ENCODE results near the gene UPK2.

The UPK2 gene

GRCh38 chr11:118918128-118918685 lies 37.9 kb upstream of the UPK2 start:
- no peak for TF ChIP-seq CTCF (conservative IDR thresholded peaks at IDR 0.05; ENCODE audit: control insufficient read depth, insufficient read depth, low read depth, low read length)
- peak overlapping the region; percentile 33 for H3K4me3 ChIP-seq (ENCODE audit: control insufficient read depth, low read depth, low read length)
- DNase-seq (ENCODE audit: low read depth), result peak; percentile 95

GRCh38 chr11:118918686-118919280 lies 37.3 kb upstream of the UPK2 start:
- peak overlapping the region; percentile 25 for H3K4me3 ChIP-seq (ENCODE audit: control insufficient read depth, low read depth, low read length)
- DNase-seq (ENCODE audit: low read depth), result peak; percentile 54
- no peak for TF ChIP-seq CTCF (conservative IDR thresholded peaks at IDR 0.05; ENCODE audit: control insufficient read depth, insufficient read depth, low read depth, low read length)

- peak overlapping the region; percentile 97 for H3K4me3 ChIP-seq (ENCODE audit: control insufficient read depth, low read depth, low read length)
- peak; percentile 95 for DNase-seq (ENCODE audit: low read depth)
- TF ChIP-seq CTCF (conservative IDR thresholded peaks at IDR 0.05; ENCODE audit: control insufficient read depth, insufficient read depth, low read depth, low read length), result no peak
Measured at GRCh38 chr11:118921121-118921928, 34.8 kb upstream of the UPK2 start.

GRCh38 chr11:118921929-118922744 lies 34.0 kb upstream of the UPK2 start:
- peak; percentile 74 for DNase-seq (ENCODE audit: low read depth)

GRCh38 chr11:118922745-118923627 lies 33.1 kb upstream of the UPK2 start:
- TF ChIP-seq CTCF (conservative IDR thresholded peaks at IDR 0.05; ENCODE audit: control insufficient read depth, insufficient read depth, low read depth, low read length), result no peak
- no peak for DNase-seq (ENCODE audit: low read depth)
- peak overlapping the region; percentile 97 for H3K4me3 ChIP-seq (ENCODE audit: control insufficient read depth, low read depth, low read length)

More at GRCh38 chr11:118921929-118922744, 34.0 kb upstream of the UPK2 start:
- peak overlapping the region; percentile 97 for H3K4me3 ChIP-seq (ENCODE audit: control insufficient read depth, low read depth, low read length)
- TF ChIP-seq CTCF (conservative IDR thresholded peaks at IDR 0.05; ENCODE audit: control insufficient read depth, insufficient read depth, low read depth, low read length), result no peak

All from fibroblast of mammary gland (primary cell).